NB4 (cell line): ENCODE results near the gene CAMTA1.

Experiments
- DNase-seq: peaks from one replicate; pipeline ENCODE4 v3.0.0; 2010; ENCODE audit warnings: low read depth
- H3K4me3 ChIP-seq: one replicate; pipeline ENCODE4 v1.5.1; 2011; ENCODE audit warnings: mild to moderate bottlenecking, low read depth, low read length, moderate library complexity
- CTCF ChIP-seq: IDR thresholded peaks from one replicate; pipeline ENCODE4 v1.5.1; 2012; ENCODE audit warnings: low read depth, low read length
- MAX ChIP-seq: IDR thresholded peaks from 2 replicates; pipeline ENCODE4 v1.6.1; 2011; ENCODE audit warnings: low read depth, low read length
- MYC ChIP-seq: IDR thresholded peaks from 2 replicates; pipeline ENCODE4 v1.6.1; 2011; ENCODE audit warnings: low read depth, low read length
- POLR2A ChIP-seq: IDR thresholded peaks from 2 replicates; pipeline ENCODE4 v1.6.1; 2011; ENCODE audit warnings: mild to moderate bottlenecking; ENCODE audit not compliant: insufficient read length; ENCODE audit errors: extremely low read depth

The CAMTA1 gene

GRCh38 chr1:7503691-7504437, 718.6 kb downstream of the CAMTA1 start:
- H3K4me3 ChIP-seq = no peak overlapping the region
- TF ChIP-seq CTCF (no peak), MAX (no peak), POLR2A (no peak), MYC (no peak)
- no peak for DNase-seq

- DNase-seq = no peak
- TF ChIP-seq POLR2A (no peak), MAX (no peak), MYC (no peak), CTCF (no peak)
- H3K4me3 ChIP-seq = no peak overlapping the region
Observed at GRCh38 chr1:7504438-7504720, 719.1 kb downstream of the CAMTA1 start.

- no peak overlapping the region for H3K4me3 ChIP-seq
- no peak for TF ChIP-seq MYC
- no peak for TF ChIP-seq MAX
- TF ChIP-seq CTCF = no peak
- no peak for TF ChIP-seq POLR2A
- no peak for DNase-seq
Observed at GRCh38 chr1:7505094-7505770, 720.0 kb downstream of the CAMTA1 start.

- TF ChIP-seq MAX (no peak), MYC (no peak), POLR2A (no peak), CTCF (no peak)
- no peak overlapping the region for H3K4me3 ChIP-seq
- DNase-seq = no peak
Observed at GRCh38 chr1:7505771-7506453, 720.7 kb downstream of the CAMTA1 start.

GRCh38 chr1:7506454-7507284, 721.4 kb downstream of the CAMTA1 start:
- H3K4me3 ChIP-seq = no peak overlapping the region
- no peak for DNase-seq
- no peak for TF ChIP-seq MYC
- no peak for TF ChIP-seq POLR2A
- TF ChIP-seq MAX = no peak
- TF ChIP-seq CTCF = no peak
